ENCODE data around the gene C1orf159. TPM values are rescaled to one million over a fixed set of nuclear protein-coding genes. Genes with fewer than 3 reads are reported as not detected.

C1orf159 gene
- total and polyA plus RNA-seq, 9 of the 15 experiments (the other 6 are each of a cell fraction or from before 2014, with no cell fraction given) = 0.28 to 54.9 (median 10.6) TPM

- ATAC-seq = peak; percentile 28
- peak; percentile 37 for FAIRE-seq
- TF ChIP-seq SMC3 (conservative IDR thresholded peaks at IDR 0.05; ENCODE audit: insufficient read depth, low read depth, low read length) (0 out of 2 replicates have a peak, but pooled peaks have one; percentile 3), LEF1 (IDR thresholded peaks at IDR 0.05) (no peak), CTCF (IDR thresholded peaks at IDR 0.05 in 2 of 3, conservative IDR thresholded peaks at IDR 0.05 in 1 of 3; ENCODE audit: insufficient read depth in 2 of 3, low read depth in 1 of 3, low read length in 3 of 3) (peak in 1 of 3 experiments; percentile 15; a peak in 1 of 6 replicates), ZNF408 (CRISPR knock-in tag; IDR thresholded peaks at IDR 0.05; ENCODE audit: low read depth) (no peak), ZSCAN32 (CRISPR knock-in tag; IDR thresholded peaks at IDR 0.05) (no peak), SIRT6 (IDR thresholded peaks at IDR 0.05; ENCODE audit: low read depth, low read length) (no peak), OTX1 (CRISPR knock-in tag; IDR thresholded peaks at IDR 0.05) (no peak), ZNF512 (tag; IDR thresholded peaks at IDR 0.05) (no peak)
- Histone ChIP-seq H3K9me3 (replicated peaks; ENCODE audit: control insufficient read depth, insufficient read depth, low read depth, low read length) (peaks cover 9% of the 10 kb centered on the region), H3K36me3 (ENCODE audit: control insufficient read depth, insufficient read depth, low read length) (no peaks in the 10 kb centered on the region), H3K9ac (ENCODE audit: insufficient read depth in 1 of 2, low read depth in 2 of 2, low read length in 2 of 2) (peak overlapping the region in 1 of 2 experiments; percentile 37; a peak in 1 of 4 replicates), H2AFZ (ENCODE audit: low read depth, low read length) (no peak overlapping the region), H3K4me3 (no peak overlapping the region), H3K79me2 (ENCODE audit: control insufficient read depth, insufficient read depth, low read length) (no peaks in the 10 kb centered on the region), H3K4me1 (replicated peaks in 1 of 2; ENCODE audit: control insufficient read depth in 2 of 2, insufficient read depth in 2 of 2, low read length in 2 of 2) (peaks cover 0 to 54% of the 10 kb centered on the region in 2 experiments; a peak in 3 of 5 replicates), H3K4me2 (ENCODE audit: insufficient read depth, low read length) (no peak overlapping the region), H4K20me1 (replicated peaks; ENCODE audit: control insufficient read depth, insufficient read depth, low read length) (peaks cover 4% of the 10 kb centered on the region; the same call in 1 of the 2 replicates), H3K9me1 (ENCODE audit: control insufficient read depth, insufficient read depth, low read length) (no peaks in the 10 kb centered on the region), H3K27ac (ENCODE audit: extremely low read depth, low read depth, low read length) (no peak overlapping the region), H3K27me3 (ENCODE audit: control insufficient read depth in 2 of 2, insufficient read depth in 2 of 2, low read length in 2 of 2) (peaks cover 25 to 70% of the 10 kb centered on the region in 2 experiments; a peak in 4 of 5 replicates)
- ChIA-PET POLR2A (interaction anchor here (1.1 to 1.2 kb wide), 2 partner anchors 108 to 167 kb away, joined by 3 to 5 read pairs; no protein-coding TSS in a partner anchor), CTCF (ENCODE audit: low intra/inter-chr PET ratio) (interaction anchor here (0.7 to 1.7 kb wide), 2 partner anchors 169 to 226 kb away, joined by 3 to 6 read pairs; partner anchors contain the start of gene DVL1)
- intact Hi-C loops (cut with micrococcal nuclease) (loop anchor here (2.0 to 5.0 kb wide), 4 partner anchors 84 to 168 kb away; partner anchors contain the start of genes B3GALT6, SDF4 and TNFRSF18), in situ Hi-C loops (cut with MboI) (no loop called here)
- no TSS peak for BruUV-seq (replicated peaks)
- no peak for DNase-seq (ENCODE audit: extremely low read depth in 1 of 4, low spot score in 3 of 4)
- 45% methylated on average over 18 of the region's 18 CpGs for WGBS (ENCODE audit: insufficient coverage, low coverage, missing lambda C conversion rate)
Measured at GRCh38 chr1:1122981-1123480, 7.1 kb upstream of the C1orf159 start.
